H1 (cell line): Measurements from ENCODE around the gene TMEM144. TPM values are rescaled to one million over a fixed set of nuclear protein-coding genes. Genes with fewer than 3 reads are reported as not detected.

Experiments used
- CBX8 ChIP-seq: fragments of 300-800, 300-1000 bp; sonication (generic); IDR thresholded peaks from 2 replicates; pipeline ENCODE4 v1.7.1; 2016; ENCODE audit warnings: low read depth, low read length, borderline replicate concordance
- EP300 ChIP-seq, 2 experiments: IDR thresholded peaks; 1 replicate in 1 of 2; 2 replicates in 1 of 2; pipeline ENCODE4 v1.6.1; 2011 to 2012; ENCODE audit warnings: low read depth in 2 of 2, low read length in 2 of 2, mild to moderate bottlenecking in 2 of 2, borderline replicate concordance in 1 of 2, inconsistent platforms in 1 of 2, moderate library complexity in 1 of 2
- GTF2F1 ChIP-seq: IDR thresholded peaks from 2 replicates; pipeline ENCODE4 v1.6.1; 2012; ENCODE audit warnings: low read depth, low read length, improper control_type of control experiment, borderline replicate concordance
- MAFK ChIP-seq: IDR thresholded peaks from 2 replicates; pipeline ENCODE4 v1.6.1; 2012; ENCODE audit warnings: low read depth, mild to moderate bottlenecking, improper control_type of control experiment, low read length
- POLR2AphosphoS5 ChIP-seq: IDR thresholded peaks from 2 replicates; pipeline ENCODE4 v1.6.1; 2011; ENCODE audit warnings: low read depth, low read length
- POU5F1 ChIP-seq: IDR thresholded peaks from 2 replicates; pipeline ENCODE4 v1.6.1; 2011; ENCODE audit warnings: low read depth, mild to moderate bottlenecking, low read length, moderate library complexity
- SRF ChIP-seq: IDR thresholded peaks from 2 replicates; pipeline ENCODE4 v1.6.1; 2011; ENCODE audit warnings: mild to moderate bottlenecking, low read depth, low read length, moderate library complexity
- TAF7 ChIP-seq: optimal IDR thresholded peaks from 2 replicates; pipeline ENCODE3; 2011; ENCODE audit warnings: low read depth, mild to moderate bottlenecking, inconsistent platforms, low read length, moderate library complexity, borderline replicate concordance
- polyA plus RNA-seq, 7 experiments: library from polyadenylated mRNA; depleted of rRNA in 3 of 7; stranded (reverse) in 5 of 7; unstranded in 2 of 7; fragments of >200 nt in 5 of 7; fragments of 200-250 nt in 2 of 7; gene quantifications; 1 replicate in 5 of 7; 2 replicates in 1 of 7; 4 replicates in 1 of 7; pipeline versions ENCODE4 v1.2.1 to v1.2.3, GENCODE V29; 2011 to 2013; ENCODE audit warnings: missing spikeins in 2 of 7, mixed read lengths in 2 of 7
- total RNA-seq: library from RNA; stranded (reverse); fragmentation: NEBNext Ultra II Directional; extraction: Animal tissue kit (Norgen Biotek cat#: 25700); gene quantifications from 2 replicates; pipeline ENCODE4 v1.2.1, GENCODE V29; 2021

TMEM144 gene
- total and polyA plus RNA-seq, 2 of the 8 experiments (the other 6 are each of a cell fraction or from before 2014, with no cell fraction given), result 1.9 to 2.6 TPM

GRCh38 chr4:158161551-158162354 is 48.5 kb upstream of the TMEM144 start (continued):
- no peak for TF ChIP-seq POLR2AphosphoS5
- TF ChIP-seq POU5F1, result no peak
- TF ChIP-seq CBX8, result no peak
- TF ChIP-seq SRF, result no peak
- no peak for TF ChIP-seq EP300 (IDR thresholded peaks at IDR 0.05; ENCODE audit: borderline replicate concordance in 1 of 2, low read depth in 2 of 2, low read length in 2 of 2)
- no peak for TF ChIP-seq GTF2F1
- TF ChIP-seq TAF7, result no peak
- no peak for TF ChIP-seq MAFK
